HG02840 (cell line): Measurements from ENCODE around the gene CLIC1.

Experiments used
- ATAC-seq: cut with Tn5 transposase; IDR thresholded peaks from one replicate; pipeline ENCODE4 v1.9.1; 2021; ENCODE audit warnings: mild to moderate bottlenecking, moderate library complexity, moderate number of reproducible peaks; ENCODE audit not compliant: unreplicated experiment, low FRiP score

Gene CLIC1

DNA sequence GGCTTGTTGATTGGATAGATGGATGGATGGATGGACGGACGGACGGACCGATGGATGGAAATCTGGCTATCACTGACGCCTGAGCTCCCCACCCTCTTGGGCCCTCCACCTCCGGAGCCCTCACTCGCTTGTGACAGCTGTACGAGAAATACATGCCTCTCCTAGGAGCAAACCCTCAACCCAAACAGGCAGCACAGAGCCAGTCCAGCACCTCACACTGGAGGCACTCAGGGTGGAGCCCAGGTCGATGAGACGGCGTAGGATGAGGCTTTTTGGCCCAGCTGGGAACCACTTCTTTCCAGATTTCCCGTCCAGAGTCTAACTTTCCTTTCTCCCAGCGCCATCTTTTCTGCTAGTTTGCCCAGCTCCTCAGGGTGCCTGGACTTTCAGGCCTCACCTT, 52.7 kb downstream of the CLIC1 start:
- ATAC-seq: no peak

DNA sequence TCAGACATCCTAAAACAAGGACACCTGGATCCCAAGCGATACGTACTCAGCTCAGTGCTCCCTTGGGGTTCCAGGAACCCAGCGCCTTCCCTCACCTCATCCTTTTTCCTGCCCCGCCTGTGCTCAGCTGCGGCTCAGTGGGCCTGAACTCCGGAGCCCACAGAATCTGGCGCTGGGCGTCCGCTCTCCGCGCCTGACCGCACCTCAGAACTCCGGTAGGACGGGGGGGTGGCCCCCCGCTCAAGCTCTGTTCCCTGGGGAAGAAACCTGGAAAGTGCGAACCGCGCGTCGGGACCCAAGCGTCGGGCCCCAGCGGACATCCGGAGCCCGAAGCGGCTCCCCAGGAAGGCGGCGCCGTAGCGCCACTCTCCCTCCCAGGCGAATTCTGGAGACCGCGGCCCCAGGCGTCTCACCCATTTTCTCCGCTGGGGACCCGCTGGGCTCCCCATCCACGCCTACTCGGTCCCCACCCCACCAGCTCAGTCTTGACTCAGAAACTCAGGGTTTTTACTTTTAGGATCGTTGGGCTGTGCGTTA, 55.1 kb downstream of the CLIC1 start:
- no peak for ATAC-seq
